Superior temporal gyrus (tissue), 1 donor: ENCODE measurements around the gene ADNP.

Experiments used
- DNase-seq: peaks from one replicate; pipeline ENCODE4 v3.0.0-alpha.2; 2016; ENCODE audit errors: extremely low spot score

The ADNP gene

DNA sequence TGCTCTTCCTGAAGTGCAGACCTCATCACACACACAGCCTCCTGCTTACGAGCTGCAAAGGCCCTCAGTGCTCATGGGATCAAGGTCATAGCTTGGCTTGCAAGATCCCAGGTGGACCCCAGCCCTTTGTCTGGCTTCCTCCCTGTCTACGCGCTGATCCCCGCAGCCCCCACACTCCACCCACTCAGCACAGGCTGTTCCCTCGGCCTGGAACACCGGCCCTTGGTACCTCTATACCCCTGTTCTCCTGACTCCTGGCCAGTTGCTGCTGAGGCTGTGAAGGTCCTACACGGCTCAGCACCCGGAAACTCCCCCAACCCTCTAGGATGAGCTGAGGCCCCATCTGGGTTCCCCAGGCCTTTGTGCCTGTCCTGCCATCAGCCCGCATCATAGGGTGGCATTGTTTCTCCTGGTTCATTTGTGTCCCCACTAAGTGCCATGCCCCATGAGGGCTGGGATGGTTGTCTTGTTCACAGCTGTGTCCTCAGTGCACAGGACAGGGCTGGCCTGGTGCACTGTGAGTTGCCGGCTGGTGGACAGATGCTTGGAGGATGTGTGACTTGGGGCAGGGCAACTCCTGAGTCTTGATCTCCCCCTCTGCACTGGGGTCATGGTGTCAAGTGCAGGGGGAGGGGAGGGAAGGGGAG is 57.0 kb downstream of the ADNP start:
- DNase-seq, result no peak

DNA sequence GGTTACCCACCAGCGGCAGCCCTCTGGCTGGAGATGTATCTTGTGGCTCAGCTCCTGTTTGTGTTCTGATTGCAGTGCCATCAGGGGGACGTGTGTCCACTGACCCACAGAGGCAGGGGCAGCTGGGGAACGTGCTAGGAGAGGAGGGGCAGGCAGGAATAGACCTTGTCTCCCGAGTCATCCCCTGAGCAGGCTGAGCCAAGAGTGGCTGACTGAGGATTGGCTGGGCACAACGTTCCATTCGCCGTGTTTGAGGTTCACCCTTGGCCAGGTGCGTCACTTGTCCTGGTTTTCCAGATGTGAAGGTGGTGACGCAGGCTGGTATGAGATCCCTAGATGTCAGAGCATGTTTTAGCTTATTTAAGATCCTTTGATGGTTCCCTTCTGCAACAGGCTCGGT is 57.7 kb downstream of the ADNP start:
- no peak for DNase-seq

DNA sequence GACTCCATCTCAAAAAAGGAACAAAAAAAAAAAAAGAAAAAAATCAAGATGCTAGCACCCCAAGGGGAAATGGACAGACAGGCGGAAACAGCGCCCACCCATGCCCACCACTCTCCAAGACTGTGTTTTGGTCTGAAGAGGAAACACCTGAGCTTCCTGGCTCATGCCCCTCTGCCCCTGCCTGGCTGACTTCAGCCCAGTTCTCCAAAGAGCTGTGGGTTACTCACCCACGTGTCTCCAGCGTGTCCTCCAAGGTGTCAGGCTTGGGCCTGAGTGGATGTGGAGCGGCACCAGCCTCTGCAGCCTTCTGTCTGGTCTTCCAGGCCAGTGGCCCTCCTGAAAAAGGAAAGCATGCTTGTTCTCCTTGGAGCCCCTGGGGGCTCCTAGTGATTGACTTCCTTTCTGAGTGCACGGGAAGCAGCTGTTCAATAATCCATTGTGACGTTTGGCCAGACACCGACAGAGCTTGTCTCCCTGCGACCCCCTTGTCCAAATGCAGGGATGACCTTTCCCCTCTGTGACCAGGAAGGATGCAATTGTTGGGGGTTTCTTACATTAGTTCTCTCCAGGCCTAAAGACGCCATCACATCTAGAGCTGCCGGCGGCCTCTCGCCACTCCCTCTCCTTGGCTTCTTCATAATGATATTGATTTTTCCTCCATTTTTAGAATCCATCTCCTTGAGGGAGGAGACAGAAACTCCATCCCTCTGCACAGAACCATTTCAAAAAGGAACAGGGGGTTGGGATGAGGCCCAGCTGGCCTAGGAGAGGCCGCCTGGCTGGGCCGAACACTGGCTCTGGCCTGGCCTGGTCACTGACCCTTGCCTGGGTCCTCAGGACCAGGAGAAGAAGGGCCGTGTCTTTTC is 58.4 kb downstream of the ADNP start:
- no peak for DNase-seq

DNA sequence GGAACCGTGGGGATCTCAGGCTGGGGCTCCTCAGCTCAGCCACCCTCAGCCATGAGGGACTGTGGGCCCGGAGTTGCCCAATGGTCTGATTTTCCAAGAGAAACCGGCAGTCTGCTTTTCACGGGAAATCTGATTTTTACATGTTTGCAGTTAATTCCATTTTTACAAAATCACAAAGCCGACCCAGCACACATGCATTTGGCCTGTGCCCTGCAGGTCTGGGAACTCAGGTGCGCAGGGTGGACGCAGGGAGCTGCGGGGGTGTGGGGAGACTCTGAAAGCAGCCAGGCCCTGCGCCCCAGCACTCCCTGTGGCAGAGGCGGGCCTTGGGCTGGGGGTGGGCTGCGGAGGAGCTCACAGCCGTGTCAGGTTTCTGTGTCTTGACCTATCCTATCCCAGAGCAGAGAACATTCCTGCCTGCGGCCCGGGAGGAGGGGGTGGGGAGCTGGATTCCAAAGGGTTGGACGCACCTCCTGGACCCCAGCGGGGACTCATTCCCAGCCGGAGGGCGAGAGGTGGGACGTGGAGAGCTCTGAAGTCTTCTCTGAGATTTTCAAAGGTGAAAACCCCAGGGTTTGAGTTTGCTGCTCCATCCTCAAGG is 60.6 kb downstream of the ADNP start:
- no peak for DNase-seq

DNA sequence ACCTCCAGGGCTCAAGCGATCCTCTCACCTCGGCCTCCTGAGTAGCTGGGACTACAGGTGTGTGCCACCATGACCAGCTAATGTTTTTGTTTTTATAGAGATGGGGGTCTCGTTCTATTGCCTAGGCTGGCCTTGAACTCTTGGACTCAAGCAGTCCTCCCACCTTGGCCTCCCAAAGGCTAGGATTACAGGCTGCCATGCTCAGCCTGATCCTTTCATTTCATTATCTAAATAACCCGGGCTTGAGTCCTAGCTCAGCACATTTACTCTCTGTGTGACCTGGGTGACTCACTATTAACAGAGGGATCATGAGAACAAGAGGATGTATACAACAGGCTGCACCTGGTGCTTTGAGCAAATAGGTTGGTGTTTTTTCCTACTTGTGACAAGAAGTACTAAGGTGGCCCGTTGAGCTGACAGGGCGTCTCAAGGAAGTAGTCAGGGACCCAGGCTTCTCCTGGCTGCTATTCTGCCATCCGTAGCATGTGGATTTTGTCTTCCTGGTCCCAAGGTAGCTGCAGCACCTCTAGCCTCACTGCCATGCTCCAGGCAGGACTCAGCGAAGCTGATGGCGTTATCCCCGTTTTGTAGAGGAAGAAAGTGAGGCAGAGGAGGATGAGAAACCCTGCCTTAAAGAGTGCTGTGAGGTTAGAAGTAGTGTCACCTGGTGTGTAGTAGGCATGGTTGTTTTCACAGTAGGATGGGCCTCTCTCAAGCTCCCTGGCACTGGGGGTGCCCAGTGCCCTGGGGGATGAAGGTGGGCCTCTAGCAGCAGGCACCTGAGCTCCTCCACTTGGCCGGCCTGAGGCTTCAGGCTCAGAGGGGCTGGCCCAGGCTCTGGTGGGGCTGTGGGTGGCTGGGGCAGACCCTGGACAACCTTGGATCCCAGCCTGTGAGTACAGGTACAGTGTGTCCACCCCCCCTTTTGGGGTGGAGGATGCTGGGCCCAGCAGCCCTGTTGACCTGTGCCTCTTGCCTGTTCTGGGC is 62.4 kb downstream of the ADNP start:
- no peak for DNase-seq

DNA sequence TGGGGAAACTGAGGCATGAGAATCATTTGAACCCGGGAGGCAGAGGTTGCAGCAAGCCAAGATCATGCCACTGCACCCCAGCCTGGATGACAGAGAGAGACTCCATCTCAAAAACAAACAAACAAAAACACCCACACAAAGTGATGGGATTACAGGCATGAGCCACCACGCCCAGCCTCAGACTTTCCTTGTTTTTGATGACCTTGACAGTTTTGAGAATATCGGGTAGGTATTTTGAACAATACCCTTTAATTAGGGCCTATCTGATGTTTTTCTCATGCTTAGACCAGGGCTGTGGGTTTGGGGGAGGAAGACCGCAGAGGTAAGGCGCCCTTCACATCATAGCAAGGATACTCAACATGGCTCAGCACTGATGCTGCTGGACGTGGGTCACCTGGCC is 63.4 kb downstream of the ADNP start:
- no peak for DNase-seq

DNA sequence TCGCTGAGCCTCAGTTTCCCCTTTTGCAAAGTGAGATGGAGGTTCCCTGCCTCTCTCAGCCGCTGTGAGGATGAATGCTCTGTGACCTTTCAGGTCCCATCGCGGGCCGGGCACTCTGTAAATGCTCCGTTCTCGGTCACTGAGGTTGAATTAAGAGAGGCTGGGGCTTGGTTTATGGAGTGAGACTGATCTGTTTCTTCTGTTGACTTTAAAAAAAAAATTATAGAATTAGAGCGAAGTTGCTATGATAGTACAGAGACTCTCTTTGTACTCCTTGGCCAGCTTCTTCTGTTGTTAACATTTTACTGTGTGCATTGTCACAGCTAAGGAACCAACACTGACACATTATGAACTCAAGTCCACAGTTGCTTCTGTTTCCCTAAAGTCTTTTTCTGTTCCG is 64.4 kb downstream of the ADNP start:
- no peak for DNase-seq

DNA sequence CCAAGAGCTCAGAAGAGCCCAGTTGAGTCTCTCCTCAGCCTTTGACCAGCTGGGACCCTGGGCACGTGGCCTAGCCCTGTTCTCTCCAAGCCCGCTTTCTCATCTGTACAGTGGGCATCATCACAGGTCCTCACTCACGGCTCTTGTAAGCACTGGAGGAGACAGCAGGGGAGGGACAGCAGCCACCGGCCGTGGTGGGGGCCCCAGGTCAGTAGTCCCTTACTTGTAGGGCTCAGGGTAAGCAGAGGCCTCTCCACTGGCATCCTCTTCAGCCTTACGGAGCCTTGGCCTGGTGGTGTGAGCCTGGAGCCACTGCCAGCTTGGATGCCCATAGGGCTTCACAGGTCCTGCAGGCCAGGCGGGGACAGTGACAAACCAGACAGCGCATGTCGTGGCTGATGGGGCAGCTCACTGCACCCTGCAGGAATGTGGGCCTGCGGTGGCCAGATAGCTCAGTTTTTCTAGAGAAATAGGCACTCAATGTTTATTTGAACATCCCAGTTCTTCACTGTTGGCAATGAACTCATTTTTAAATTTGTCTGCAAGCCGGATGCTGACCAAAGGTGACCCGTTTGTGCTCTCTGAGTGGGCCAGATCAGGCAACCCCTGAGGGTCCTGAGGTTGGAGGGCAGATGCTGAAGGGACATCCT is 65.1 kb downstream of the ADNP start:
- DNase-seq, result no peak

DNA sequence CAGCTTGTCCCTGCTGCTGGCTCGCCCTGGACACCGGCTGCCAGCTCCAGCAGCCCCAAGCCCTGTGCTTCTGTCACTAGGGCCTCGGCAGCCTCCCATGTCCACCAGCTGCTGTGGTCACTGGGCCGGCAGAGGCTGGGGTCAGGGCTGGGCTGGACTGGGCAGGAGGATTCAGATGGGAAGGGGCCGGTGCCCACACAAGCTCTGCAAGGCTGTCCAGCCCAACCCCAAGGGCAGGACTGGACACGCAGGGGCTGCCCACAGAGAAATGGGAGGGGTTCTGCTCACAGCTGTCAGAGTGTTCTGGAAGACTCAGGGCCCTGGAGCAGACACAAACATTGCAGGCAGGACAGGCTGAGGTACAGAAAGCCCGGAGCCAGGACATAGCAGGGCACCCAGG is 65.6 kb downstream of the ADNP start:
- DNase-seq, result no peak

DNA sequence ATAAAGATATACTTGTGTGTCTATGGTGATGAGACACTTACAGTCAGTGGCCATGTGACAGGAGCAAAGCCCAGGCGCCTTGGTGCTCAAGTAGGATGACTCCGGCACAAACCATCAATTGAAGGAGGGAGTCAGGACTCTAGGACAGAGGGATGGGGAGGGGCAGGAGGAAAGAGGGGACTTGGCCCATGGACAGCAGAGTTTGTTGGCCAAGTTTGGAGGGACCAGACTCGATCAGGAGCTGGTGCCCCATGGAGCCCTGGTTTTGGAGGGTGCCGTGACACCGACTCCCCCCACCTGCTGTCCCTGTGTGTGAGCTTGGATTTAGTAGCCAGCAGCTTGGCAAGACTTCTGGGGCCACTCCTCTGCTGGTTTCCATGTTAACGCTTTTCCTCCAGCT is 66.1 kb downstream of the ADNP start:
- no peak for DNase-seq

DNA sequence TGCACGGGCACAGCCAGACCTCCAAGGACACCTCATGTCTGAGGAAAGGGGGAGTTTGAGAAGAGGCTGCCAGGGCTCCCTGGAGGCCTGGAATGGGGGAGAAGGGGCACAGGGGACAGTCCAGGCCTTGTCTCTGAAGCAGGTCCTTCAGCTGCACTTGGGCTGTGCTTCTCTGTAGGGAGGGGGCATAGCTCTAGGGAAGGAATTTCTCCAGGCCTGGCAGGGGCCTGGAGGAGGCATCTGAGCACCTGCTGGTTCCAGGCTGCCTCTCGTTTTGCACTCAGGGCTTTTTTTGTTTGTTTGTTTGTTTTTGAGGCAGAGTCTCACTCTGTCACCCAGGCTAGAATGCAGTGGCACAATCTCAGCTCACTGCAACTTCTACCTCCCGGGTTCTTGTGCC is 68.7 kb downstream of the ADNP start:
- DNase-seq, result no peak

DNA sequence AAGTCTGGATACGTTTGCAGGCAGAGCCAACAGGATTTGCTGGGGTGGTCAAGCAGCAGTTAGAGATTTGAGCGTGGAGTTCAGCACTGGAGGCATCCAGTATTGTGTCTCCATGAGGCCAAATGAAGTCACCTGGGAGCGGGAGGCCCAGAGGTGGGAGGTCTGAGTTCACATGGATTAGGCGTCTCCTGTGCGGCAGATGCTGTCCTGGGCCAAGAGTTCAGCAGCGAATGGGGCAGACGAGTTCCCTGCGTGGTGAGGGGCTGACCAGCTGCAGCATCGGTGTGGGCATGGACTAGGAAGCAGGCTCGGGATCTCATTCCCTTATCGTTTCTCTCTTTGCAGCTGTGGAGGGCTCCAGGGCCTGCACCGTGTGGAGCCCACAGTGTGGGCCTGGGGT is 70.2 kb downstream of the ADNP start:
- DNase-seq, result no peak

DNA sequence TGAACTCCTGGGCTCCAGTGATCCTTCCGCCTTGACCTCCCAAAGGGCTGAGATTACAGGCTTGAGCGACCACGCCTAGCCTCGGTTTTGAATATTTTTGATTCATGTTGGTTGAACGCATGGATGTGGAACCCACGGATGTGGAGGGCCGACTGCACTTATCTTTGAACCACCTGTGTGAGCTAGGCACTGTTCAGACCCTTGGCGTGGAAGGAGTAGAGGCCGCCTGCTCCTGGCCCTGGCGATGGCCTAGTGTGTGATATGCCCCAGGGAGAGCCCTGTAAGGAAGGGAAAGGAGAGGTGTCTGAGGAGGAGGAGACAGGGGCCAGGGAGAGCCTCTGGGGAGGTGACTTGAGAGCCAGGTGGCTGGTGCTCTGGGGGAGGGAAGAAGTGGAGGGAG is 72.1 kb downstream of the ADNP start:
- DNase-seq, result no peak

DNA sequence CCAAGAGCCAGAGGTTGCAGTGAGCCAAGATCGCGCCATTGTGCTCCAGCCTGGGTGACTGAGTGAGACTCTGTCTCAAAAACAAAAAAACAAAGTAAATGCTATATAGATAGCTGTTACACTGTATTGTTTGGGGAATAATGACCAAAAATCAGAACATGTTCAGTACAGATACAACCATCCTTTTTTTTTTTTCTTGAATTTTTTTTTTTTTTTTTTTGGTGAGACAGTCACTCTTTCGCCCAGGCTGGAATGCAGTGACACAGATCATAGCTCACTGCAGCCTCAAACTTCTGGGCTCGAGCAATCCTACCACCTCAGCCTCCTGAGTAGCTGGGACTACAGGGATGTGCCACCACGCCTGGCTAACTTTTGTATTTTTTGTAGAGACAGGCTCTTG is 72.7 kb downstream of the ADNP start:
- DNase-seq, result no peak

DNA sequence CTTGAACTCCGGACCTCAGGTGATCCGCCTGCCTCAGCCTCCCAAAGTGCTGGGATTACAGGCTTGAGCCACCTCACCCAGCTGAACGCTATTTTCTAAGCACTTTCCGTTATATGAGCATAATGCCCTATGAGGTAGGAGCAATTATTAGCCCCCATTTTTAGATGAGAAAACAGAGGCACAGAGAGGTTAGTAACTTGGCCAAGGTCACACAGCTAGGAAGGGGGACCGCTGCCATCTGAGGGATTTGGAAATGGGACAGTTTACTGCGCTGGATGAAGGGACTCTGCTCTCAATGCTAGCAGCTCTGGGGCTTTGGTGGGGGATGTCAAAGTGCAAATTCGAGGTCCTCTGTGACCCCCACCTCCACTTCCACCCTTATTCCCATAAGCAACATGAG is 73.9 kb downstream of the ADNP start:
- DNase-seq, result no peak

DNA sequence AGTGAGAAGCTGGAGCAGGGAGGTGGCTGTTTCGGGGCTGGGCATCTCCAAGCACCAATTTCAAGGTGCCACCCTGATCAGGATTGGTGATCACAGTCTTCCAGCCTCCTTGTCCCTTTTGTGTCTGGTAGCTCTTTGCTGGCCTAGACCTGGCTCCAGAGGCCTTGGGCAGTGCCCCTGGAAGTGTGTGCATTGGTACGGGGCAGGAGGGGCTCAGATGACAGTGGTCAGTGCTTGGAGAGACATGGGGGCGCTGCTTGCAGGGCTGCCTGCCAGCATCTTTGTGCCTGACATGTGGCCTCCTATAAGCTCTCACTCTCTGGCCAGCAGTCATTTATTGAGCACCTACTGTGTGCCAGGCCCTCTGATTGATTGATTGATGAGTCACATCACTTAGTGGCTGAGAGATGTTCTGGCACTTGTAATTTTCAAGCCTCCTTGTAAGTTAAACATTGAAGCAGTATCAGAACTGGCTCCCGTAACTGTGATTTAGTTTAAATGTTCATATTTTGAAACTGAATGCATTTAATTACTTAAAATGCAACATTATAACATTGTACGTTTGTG is 74.7 kb downstream of the ADNP start:
- DNase-seq, result no peak

DNA sequence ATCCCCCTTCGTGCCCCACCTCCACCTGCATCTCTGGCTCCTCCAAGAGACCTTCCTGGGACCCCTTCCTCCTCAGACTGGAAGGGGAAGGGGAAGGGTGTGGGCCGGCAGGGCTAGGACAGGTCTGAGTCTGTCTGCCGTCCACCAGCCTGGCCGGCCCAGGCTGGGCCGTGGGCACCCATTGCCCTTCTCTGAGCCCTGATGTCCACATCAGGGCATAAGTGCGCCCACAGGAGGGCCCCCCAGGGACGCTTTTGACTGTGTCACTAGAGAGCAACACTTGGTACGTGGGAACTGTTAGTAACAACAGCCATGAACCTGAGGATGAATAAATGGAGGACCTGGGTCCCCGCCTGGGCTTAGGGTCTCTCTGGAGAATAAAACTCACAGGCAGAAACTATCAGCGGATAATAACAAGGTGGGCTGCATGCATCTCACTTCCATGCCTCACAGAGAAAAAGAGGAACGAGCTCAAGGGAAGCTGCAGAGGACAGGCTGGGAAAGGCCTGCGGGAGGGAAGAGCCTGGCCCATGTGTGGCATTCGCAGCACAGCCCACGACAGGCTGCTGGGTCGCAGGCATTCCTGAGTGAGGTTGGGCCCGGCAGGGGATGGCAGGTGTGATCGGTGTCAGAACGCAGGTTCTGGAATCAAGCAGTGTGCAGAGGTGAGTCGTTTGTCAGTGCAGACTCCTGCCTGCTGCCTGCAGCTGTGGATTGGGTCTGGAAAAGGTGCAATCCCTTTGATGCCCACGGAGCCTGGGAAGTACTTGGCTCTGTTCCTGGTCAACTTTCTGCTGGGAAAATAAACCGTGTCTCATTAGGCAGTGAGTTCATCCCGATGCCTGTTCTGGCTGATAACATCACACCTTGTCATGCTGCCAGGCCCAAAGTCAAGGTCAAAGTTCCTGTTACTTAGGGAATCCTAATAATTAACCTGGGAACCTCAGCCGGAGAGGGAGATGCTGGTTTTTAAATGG is 75.5 kb downstream of the ADNP start:
- no peak for DNase-seq

DNA sequence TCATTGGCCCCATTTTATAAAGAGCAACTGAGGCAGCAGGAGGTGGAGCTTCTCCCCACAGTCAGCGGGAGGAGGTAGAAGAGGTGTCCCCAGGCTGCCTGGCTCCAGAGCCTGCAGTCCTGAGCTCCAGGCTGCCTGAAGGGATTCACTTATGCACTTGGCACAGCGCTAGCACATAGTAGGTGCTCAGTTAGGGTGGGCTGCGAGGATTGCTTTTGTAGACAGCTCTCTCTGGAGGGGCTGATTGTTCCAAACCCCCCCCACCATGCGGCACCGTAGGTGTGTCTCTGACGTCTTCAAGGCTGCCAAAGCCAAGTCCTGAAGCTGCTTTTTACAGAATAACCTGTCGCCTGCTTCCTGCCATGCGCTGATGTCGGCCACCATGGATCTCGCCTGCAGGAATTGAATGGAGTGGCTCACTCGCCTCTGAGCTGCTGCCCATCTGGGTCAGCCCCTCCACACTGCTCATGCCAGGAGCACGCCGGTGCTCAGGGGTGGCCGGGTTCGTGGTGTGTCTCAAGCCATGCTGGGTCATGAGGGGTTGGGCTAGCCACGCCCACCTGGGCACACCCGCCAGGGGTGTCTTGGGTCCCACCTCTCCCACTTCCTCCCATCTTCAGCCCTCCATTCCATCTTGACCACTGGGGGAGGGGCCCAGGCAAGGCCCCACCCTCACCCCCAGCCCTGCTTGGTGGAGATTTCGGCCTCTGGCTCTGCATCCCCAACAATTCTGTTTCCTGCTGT is 76.6 kb downstream of the ADNP start:
- no peak for DNase-seq

DNA sequence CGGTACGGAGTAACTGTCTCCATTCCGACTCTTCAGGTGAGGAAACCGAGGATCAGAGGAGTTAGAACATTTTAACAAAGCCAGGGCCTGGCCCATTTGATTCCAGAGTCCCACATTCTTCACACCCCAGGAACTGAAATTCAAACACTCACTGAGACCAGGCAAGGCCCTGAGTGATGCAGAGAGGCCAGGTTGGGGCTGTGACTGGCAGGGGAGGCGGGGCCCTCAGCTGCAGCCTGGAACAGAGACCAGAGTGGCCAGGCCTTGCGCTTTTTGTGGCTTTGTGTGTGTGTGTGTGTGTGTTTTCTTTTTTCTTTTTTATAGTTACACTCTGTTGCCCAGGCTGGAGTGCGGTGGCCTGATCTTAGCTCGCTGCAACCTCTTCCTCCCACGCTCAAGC is 79.2 kb downstream of the ADNP start:
- DNase-seq, result no peak
